OCI-LY1 (cell line): ENCODE results near the gene CYTH4.

ENCODE experiments used
- H2AFZ ChIP-seq: fragments of 200-600 bp; sonication (generic), shearing (Covaris generic); 2 replicates; pipeline ENCODE4 v1.6.0; 2014; ENCODE audit warnings: antibody characterized with exemption, mild to moderate bottlenecking, low read length
- H3F3A ChIP-seq: fragments of 200-600 bp; sonication (generic), shearing (Covaris generic); 2 replicates; pipeline ENCODE4 v1.6.0; 2014; ENCODE audit warnings: mild to moderate bottlenecking, antibody characterized with exemption, low read length, moderate library complexity; ENCODE audit not compliant: insufficient read depth
- H3K27ac ChIP-seq: fragments of 200-600 bp; sonication (generic); 2 replicates; pipeline ENCODE4 v1.5.1; 2014; ENCODE audit warnings: low read length, mixed run types, mild to moderate bottlenecking, low read depth; ENCODE audit not compliant: poor library complexity, severe bottlenecking
- H3K27me3 ChIP-seq: fragments of 200-600 bp; sonication (generic); 2 replicates; pipeline ENCODE4 v1.6.0; 2014; ENCODE audit warnings: antibody characterized with exemption, mild to moderate bottlenecking, low read length, moderate library complexity; ENCODE audit not compliant: insufficient read depth
- H3K36me3 ChIP-seq: fragments of 200-600 bp; sonication (generic); 2 replicates; pipeline ENCODE4 v1.6.1; 2014; ENCODE audit warnings: mild to moderate bottlenecking, antibody characterized with exemption, low read length, moderate library complexity, mixed read lengths; ENCODE audit not compliant: insufficient read depth
- H3K4me1 ChIP-seq: fragments of 200-600 bp; sonication (generic); 2 replicates; pipeline ENCODE4 v1.5.1; 2014; ENCODE audit warnings: mild to moderate bottlenecking, low read length, moderate library complexity; ENCODE audit not compliant: insufficient read depth, severe bottlenecking
- H3K4me2 ChIP-seq: fragments of 200-600 bp; sonication (generic), shearing (Covaris generic); 2 replicates; pipeline ENCODE4 v1.6.1; 2014; ENCODE audit warnings: low read length
- H3K4me3 ChIP-seq: fragments of 200-600 bp; sonication (generic); 2 replicates; pipeline ENCODE4 v1.5.1; 2014; ENCODE audit warnings: low read length, low read depth, mild to moderate bottlenecking, mixed read lengths; ENCODE audit not compliant: poor library complexity, severe bottlenecking
- H3K79me2 ChIP-seq: fragments of 200-600 bp; shearing (Covaris generic); 2 replicates; pipeline ENCODE4 v1.6.1; 2016; ENCODE audit warnings: mixed run types, low read length, mixed read lengths; ENCODE audit not compliant: insufficient read depth
- H3K9ac ChIP-seq: fragments of 200-600 bp; sonication (generic), shearing (Covaris generic); 2 replicates; pipeline ENCODE4 v1.6.1; 2014; ENCODE audit warnings: mild to moderate bottlenecking, low read length, mixed read lengths
- H3K9me2 ChIP-seq: fragments of 200-600 bp; sonication (generic), shearing (Covaris generic); 2 replicates; pipeline ENCODE4 v1.6.1; 2014; ENCODE audit warnings: low read depth, mild to moderate bottlenecking, low read length, mixed read lengths
- H3K9me3 ChIP-seq: fragments of 200-600 bp; shearing (Covaris generic); 2 replicates; pipeline ENCODE4 v1.6.1; 2014; ENCODE audit warnings: low read length, mixed read lengths
- H4K20me1 ChIP-seq: fragments of 200-600 bp; sonication (generic), shearing (Covaris generic); 2 replicates; pipeline ENCODE4 v1.6.0; 2016; ENCODE audit warnings: mild to moderate bottlenecking, low read length; ENCODE audit not compliant: insufficient read depth
- EZH2 ChIP-seq: fragments of 200-600 bp; sonication (generic), shearing (Covaris generic); IDR thresholded peaks from 2 replicates; pipeline ENCODE4 v1.8.0; 2017; ENCODE audit warnings: borderline replicate concordance, mixed run types, mild to moderate bottlenecking, antibody characterized with exemption, low read length, moderate library complexity, mixed read lengths
- TF ChIP-seq, protein P1 (sequence below): fragments of 200-600 bp; sonication (generic), shearing (Covaris generic); IDR thresholded peaks from 2 replicates; pipeline ENCODE4 v1.5.1; 2017; ENCODE audit warnings: mild to moderate bottlenecking, antibody characterized with exemption, low read length, moderate library complexity, mixed read lengths

The CYTH4 gene

DNA sequence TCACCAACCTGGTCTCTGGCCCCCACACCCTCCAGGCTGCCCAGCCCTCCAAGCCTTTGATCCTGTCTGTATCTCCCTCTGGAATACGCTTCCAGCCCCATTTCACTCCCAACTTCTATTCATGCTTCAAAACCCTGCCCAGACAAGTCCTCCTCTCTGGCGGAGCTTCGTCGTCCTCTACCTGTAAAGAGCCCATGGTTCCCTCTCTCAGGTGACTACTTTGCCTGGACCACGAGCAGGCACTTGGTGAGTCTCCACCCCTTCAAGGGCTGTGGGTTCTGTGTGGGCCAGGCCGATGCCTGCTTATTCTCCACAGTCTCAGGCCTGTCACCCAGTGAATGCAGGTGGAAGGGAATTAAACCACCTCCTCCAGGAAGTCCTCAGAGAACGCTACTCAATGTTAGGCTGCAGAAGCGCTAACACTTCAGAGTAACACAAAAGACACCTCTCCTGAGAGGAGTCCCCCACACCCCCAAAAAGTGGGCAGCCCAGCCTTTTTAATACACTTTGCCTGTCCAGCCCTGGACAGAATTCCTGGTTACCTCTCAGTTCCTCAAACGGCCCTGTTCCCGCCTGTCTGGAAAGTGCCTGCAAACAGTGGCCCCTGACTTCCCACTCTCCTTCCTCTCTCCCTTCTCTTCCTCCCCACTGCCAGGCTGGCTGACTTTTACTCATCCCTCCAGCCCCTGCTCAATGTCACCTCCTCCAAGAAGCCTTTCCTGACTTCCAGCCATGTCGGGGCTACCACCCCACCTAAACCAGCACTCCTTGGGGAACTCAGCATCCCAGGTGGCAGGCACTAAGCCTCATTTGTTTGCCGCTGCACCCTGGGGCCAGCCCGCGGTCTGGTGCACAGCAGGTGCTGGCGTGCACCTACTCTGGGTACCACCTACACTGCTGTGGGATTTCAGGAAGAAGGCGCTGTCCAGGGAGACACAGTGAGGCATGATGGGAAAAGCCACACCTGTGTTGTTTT is 47.3 kb upstream of the CYTH4 start:
- Histone ChIP-seq H3K9me3 (no peaks in the 10 kb centered on the region), H3K4me1 (peaks cover 87% of the 10 kb centered on the region), H3K4me2 (peak overlapping the region; percentile 1; the same call in 1 of the 2 replicates), H3F3A (no peaks in the 10 kb centered on the region), H2AFZ (no peak overlapping the region), H3K79me2 (no peaks in the 10 kb centered on the region), H3K4me3 (no peak overlapping the region), H3K9me2 (no peaks in the 10 kb centered on the region), H3K36me3 (peaks cover 80% of the 10 kb centered on the region), H3K9ac (no peak overlapping the region), H3K27ac (peak overlapping the region; percentile 72), H4K20me1 (no peaks in the 10 kb centered on the region), H3K27me3 (no peaks in the 10 kb centered on the region)
- TF ChIP-seq, protein P1, sequence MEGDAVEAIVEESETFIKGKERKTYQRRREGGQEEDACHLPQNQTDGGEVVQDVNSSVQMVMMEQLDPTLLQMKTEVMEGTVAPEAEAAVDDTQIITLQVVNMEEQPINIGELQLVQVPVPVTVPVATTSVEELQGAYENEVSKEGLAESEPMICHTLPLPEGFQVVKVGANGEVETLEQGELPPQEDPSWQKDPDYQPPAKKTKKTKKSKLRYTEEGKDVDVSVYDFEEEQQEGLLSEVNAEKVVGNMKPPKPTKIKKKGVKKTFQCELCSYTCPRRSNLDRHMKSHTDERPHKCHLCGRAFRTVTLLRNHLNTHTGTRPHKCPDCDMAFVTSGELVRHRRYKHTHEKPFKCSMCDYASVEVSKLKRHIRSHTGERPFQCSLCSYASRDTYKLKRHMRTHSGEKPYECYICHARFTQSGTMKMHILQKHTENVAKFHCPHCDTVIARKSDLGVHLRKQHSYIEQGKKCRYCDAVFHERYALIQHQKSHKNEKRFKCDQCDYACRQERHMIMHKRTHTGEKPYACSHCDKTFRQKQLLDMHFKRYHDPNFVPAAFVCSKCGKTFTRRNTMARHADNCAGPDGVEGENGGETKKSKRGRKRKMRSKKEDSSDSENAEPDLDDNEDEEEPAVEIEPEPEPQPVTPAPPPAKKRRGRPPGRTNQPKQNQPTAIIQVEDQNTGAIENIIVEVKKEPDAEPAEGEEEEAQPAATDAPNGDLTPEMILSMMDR: no peak
- TF ChIP-seq EZH2: no peak

DNA sequence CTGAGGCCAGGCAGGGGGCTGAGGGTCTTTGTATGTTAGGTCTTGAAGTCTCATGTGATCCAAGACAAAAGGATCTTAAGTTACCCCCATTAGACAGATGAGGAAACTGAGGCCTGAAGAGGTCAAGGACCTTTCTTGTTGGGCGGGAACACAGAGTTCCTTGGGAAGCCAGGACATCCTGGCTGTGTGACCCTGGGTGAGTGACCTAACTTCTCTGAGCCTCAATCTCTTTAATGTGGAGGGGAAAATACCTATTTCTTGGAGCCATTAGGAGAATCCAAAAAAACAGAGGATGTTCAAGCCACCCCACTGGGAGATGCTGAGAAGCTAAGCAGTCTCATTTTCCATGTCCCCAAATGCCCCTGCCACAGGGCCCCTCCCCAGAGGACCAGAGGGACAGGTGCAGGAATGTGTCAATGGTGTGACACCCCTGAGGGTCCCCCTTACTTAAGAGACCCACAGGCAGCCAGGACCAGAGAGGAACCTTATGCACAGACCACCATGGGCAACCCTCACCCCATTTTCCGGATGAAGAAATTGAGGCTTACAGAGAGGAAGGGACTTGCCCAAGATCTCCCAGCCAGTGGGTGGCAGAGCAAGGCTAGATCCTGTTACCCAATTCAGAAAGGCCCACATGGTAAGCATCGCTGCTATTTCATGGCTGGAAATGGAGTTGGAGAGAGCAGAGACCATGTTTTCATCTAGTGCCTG is 46.3 kb upstream of the CYTH4 start:
- Histone ChIP-seq H3K4me1 (peaks cover 86% of the 10 kb centered on the region), H3K36me3 (peaks cover 84% of the 10 kb centered on the region), H3K4me3 (no peak overlapping the region), H3K27ac (peak overlapping the region; percentile 72), H4K20me1 (no peaks in the 10 kb centered on the region), H3K79me2 (no peaks in the 10 kb centered on the region), H3K4me2 (peak overlapping the region; percentile 2; the same call in 1 of the 2 replicates), H2AFZ (no peak overlapping the region), H3K9ac (no peak overlapping the region), H3K9me3 (no peaks in the 10 kb centered on the region), H3F3A (no peaks in the 10 kb centered on the region), H3K27me3 (no peaks in the 10 kb centered on the region), H3K9me2 (no peaks in the 10 kb centered on the region)
- TF ChIP-seq EZH2: no peak
- TF ChIP-seq, protein P1: no peak

DNA sequence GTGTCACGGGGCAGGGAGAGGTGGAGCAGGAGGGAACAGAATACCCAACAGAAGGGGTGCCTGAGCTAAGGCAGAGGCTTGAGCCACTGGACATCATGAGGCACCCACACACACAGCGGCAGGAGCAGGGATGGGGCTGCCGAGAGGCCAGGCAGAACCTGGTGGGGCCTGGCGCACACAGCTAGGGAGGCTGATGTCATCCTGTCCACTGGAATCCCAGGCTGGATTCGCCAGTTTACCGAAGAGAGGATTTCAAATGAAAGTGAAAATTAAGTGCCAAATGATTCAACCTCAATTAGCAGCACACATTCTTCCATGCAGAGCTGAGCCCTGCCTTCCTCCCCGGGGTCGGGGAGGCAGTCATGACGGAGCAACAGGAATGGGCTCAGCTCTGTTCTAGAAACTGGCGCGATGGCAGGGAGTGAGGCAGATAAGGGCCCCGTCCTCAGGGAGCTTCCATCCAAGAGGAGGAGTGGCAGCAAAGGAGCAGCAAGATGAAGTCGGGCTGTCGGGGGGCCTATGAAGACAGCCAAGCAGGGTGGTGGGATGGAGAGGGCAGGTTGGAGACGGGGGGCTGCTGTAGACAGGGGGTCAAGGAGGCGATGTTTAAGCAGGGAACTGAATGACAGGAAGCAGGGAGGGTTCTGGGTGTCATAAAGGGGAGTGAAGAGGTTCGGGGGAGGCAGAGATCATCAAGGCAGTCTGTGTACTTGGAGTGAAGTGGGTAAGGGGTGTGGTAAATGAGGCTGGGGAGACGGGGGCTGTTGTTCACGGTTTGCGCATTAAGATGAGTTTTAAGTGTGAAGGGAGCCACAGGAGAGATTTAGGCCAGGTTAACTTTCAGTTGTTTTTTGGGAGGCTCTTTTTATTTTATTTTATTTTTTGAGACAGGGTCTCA is 44.7 kb upstream of the CYTH4 start:
- Histone ChIP-seq H3K9me2 (no peaks in the 10 kb centered on the region), H3K27ac (no peak overlapping the region), H3K36me3 (peaks cover 81% of the 10 kb centered on the region), H4K20me1 (no peaks in the 10 kb centered on the region), H3K4me1 (peaks cover 86% of the 10 kb centered on the region), H3K4me2 (no peak overlapping the region), H3K4me3 (no peak overlapping the region), H3F3A (no peaks in the 10 kb centered on the region), H3K9me3 (no peaks in the 10 kb centered on the region), H3K79me2 (no peaks in the 10 kb centered on the region), H3K27me3 (no peaks in the 10 kb centered on the region), H2AFZ (no peak overlapping the region), H3K9ac (no peak overlapping the region)
- TF ChIP-seq EZH2: no peak
- TF ChIP-seq, protein P1: no peak
